ENCODE results near the gene MYH11.
"Not testable (repeated sequence)": the region's sequence is repeated elsewhere in the genome, so short reads cannot be mapped to it uniquely, and the experiment has no call there.

GRCh38 chr16:15692508-15692907 lies 164.3 kb downstream of the MYH11 start:
- TF ChIP-seq EZH2 (IDR thresholded peaks at IDR 0.05; ENCODE audit: borderline replicate concordance, low read depth, low read length, poor library complexity, severe bottlenecking); CTCF (conservative IDR thresholded peaks at IDR 0.05; ENCODE audit: low read depth, low read length): not testable (repeated sequence)

Data from A673 (cell line).